CD4-positive, alpha-beta T cell treated with Interleukin-15 for 4 hours (primary cell): ENCODE results near the gene MED12L.
A peak's percentile ranks its signal among the peaks of the same experiment; 100 is the strongest.
"Not testable (repeated sequence)": the region's sequence is repeated elsewhere in the genome, so short reads cannot be mapped to it uniquely, and the experiment has no call there.

ENCODE experiments used
- DNase-seq: peaks from one replicate; pipeline ENCODE4 v3.0.0-alpha.2; 2020; ENCODE audit warnings: low spot score

The MED12L gene

DNA sequence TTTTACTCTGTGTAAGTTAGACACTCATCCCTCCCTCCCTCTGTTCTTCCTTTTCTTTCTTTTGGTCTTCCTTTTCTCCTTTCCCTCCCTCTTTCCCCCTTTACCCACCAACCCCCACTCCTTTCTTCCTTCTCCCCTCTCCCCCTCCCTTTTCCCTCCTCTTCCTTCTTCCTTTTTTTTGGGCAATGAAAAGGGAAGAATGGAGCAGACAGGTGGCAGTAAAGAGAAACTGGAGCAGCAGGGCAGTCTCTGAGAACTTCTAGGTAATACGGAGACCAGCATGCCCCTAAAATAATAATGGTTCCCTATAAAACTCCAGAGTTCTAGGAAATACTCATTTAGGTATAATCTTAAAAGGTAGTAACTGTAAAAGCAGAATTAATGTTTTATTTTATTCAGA, 129.0 kb downstream of the MED12L start:
- DNase-seq, result no peak

DNA sequence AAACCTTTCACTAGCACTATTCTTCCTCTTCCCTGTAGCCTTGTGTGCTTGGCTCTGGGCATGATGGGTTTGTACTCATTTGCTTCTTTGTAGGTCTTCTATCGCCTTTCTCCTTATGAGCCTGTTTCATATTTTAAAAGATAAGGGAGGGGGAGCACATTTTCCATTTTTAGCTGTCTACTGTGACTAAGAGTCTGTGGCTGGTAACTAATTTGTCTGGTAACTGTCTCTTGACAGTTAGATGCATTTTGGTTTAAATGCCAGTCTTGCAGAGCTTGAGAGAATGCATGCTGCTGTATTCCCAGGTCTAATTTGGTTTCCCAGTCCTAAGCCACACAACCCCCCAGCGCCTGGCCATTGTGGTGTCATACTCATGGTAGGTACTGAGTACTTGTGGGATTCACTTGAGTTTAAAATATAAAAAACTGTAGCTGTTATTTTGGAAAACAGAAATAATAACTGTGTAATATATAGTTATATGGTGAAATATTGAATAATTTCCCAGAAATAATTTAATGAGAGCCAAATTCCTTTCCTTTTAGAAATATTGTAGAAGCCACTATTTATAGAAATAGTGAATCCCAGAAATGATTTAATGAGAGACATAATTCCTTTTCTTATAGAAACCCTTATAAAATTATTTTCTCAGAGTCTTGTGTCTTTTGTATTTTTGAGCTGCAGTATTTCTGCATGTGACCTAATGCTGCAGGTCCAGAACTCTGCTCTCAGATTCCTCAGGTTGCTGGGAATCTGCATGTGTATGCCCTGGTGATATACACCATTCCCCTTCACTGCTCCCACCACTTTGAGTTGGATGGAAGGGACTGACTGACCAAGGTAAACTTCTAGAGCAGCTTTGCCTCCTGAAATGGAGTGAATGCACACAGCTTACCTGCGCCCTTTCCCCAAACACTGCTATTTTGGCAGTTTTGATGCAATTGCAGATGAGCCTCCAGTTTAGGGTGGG, 131.5 kb downstream of the MED12L start:
- DNase-seq, result no peak

DNA sequence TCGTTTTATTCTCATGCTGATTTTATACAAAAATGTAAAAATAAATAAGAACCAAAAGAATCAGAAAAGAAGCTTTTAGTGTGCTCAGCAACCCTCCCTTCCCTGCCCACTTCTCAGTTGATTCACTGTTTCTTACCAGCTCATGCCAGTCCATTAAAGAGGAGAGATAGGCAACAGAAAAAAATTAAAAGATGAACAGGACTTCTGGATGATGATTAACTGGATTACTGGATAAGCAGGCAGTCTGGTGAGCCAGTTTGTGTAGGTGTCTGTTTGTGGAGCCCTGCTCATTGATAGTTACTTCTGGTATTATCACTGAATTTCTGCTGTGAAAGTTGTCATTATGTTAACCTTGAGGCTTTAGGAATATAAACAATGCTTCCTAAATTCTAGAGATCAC, 132.7 kb downstream of the MED12L start:
- no peak for DNase-seq

DNA sequence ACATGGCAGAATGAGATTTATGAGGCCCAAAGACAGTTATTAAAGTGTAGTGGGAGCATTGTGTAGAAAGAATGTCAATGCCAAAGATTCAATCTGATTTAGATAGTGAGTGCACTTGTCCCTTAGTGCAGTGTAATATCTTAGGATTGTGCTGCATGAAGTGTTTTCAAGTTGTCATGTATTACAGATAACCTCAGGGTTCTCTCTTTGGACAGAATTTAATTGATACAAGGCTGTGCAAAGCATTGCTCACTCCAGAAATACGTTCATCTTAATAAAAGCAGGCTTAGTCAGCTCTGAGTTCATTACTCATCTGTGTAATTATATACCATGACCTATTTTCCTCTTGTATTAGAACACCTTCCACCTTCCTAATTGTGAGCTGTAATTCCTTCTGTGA, 133.6 kb downstream of the MED12L start:
- peak; percentile 17 for DNase-seq

DNA sequence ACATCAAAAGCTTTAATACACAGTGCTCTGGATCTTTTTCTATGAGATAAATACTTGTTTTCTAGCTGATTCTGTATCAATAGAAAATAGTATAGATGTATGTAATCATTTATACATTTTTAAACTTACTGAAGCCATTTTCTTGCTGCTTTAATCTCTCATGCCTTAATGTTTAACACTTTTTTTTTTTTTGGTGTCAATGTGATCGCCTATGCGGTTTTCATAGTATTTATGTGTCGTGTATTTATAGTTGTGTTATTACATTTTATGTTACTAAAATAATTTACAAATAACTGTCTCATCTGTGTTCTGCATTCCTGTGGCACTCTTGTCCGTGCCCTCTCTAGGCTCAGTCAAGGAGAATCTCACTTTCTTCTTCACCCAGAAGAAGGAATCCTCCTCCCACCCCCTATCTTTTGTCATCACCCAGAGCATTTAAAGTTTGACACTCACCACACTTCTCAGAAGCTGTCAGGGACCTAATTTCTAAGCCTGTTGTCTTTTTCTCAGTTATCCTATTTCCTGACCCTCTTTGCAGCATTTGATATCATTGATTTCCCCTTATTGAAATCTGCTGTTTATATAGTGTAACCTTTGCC, 138.9 kb downstream of the MED12L start:
- DNase-seq, result no peak

DNA sequence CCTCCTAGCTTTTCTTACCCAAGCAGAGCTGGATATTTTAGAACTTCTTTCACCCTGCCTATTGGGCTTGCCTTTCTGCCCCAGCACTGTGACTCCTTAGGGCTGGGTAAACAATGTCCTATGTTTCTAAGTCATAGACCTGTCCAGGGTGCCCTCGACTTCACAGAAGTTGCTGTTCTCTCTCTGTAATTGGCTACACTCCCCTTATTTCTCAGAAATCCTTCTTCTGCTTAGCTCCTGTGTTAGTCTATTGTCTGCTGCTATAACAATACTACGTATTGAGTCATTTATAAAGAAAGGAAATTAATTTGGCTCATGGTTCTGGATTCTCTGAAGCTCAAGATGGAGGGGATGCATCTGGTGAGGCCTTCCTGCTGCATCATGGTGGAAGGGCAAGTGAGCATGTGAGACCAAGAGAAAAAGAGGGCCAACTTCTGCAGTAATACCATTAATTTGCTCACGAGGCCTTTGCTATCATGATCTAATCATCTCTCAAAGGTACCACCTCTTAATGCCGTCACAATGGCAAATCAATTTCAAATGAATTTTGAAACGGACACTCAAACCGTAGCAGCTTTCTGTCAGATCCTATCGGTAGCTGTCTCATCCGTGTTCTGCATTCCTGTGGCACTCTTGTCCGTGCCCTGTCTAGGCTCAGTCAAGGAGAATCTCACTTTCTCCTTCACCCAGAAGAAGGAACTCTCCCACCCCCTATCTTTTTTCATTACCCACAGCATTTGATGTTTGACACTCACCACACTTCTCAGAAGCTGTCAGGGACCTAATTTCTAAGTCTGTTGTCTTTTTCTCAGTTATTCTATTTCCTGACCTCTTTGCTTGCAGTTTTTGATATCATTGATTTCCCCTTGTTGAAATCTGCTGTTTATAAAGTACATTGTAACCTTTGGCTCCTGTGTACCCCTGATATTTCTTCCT, 139.8 kb downstream of the MED12L start:
- peak; percentile 62 for DNase-seq

DNA sequence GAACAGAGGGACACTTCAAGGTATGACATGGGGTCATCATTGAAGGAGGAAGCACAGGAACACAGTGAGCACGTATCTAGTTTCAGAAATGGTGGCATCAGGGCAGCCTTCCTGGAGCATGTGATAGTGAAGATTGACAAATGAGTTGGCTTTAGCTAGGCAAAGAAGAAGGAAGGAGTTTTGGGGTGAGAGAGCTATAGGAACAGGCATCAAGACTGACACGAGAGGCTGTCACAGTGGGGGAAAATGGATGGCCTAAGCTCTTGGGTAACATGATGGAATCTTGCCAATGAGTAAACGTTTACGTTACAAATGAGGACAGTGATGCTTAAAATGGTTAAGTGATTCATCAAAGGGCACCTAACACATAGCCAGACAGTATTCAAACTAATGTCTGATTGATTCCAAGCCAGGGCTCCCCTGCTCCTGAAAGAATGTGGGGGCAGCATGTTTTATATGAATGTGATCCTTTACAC, 140.7 kb downstream of the MED12L start:
- peak; percentile 28 for DNase-seq

DNA sequence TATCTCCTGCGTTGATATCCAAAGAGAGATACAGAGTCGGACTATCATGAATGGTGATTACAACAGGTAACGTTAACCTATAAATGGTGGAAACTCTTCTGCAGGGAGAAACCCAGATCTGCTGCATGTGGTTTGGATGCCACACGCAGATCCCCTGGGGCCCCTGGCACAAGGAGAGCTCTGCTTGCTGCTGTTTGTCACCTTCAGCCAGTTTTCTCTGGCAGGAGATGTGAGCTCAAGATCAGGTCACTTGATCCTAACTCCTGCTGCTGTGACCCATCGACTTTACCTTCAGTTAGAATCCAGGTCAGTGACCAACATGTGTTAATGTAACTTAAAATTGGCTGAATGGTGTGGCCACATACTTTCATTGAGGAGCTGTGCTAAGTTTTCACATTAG, 141.4 kb downstream of the MED12L start:
- no peak for DNase-seq

DNA sequence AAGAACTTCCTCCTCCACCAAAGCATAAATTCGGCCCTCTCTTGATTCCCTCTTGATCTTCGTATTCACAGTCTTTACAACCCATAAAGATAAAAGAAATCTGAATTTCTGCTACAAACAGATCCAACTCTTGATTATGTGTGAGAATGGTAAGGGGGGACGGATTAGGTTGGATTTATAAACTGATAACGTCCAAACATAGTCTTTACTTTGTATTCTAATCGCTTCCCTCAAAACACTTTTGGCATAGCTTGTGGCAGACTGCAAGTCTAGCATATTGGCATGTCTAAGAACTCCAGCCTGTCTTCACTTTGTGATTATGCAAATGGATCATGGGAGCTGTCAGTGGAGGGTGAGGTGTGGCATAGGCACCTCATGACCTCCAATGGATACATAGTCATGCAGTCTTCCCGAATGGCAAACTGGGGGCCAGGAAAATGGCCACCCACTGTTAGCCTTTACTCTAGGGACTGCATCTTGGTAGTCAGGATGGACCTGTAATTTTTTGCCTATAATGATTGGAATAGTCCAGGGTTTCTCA, 141.9 kb downstream of the MED12L start:
- no peak for DNase-seq

DNA sequence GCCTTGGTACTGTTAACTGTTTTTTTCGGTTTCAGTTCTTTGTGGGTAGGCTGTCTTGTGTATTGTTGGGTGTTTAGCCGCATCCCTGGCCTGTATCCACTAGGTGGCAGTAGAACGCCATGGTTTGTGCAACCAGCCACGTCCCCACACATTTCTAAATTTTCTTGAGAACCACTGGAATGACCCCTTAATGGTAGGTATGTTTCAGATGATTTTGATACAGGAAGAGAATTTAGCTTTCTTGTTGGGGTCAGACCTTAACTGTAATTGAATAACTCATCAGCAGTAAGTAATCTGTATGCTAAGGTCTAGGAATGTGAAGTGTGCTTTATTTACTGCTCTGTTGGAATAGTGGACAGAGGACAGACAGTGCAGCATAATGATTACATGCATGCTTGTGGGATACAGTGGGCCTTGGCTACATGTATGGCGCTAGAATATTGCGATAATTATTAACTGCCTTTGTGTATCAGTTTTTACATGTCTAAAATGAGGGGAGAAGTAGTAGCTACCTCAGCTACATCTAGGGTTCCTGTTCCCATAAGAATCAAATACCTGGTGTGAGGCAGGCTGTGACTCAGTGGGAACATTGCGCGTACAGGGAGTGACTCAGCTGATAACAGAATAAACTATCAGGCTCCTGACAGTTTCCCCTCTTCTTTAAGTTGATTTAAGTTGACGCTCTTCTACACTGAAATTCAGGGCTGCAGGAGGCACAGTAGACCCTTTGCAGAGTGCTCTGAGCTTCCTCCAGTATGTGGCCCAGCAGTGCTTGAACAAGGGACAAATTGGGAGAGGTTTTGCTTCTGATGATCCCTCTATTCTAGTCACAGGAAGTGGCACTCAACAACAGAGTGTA, 142.6 kb downstream of the MED12L start:
- peak; percentile 87 for DNase-seq

DNA sequence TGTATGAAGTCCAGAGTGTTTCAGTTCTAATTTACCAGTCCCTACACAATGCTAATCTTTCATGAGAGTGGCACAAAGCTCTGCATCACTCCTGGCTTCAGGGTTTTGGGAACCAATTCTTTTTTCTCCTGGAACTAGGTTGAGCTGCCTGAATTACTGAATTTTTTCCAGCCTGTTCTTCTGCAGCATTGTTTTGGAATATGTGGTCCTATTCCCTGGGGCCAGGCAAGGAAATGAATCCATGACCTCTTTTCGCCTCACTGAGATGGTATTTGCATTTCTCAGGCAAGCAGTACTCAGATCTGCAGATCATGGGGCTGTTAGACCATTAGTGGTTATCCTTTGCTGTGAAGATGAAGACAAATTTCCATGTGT, 143.2 kb downstream of the MED12L start:
- no peak for DNase-seq

DNA sequence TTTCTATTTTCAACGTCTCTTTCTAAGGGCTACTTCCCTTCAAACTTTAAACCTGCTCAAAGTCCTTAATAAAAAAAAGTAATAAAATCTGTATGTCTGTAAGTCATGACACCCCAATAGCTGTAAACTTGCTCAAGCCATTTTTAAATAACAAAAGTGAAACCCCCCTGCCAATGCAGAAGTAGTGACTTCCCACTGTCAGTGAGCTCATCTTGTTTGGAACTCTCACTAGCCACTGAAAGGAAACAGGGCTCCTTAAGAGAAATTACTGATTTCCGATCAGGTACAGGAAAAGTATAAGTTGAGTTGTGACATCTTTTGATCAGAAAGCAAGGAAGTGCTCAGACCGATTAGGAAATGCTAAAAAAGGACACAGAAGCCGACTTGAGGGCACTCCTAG, 145.2 kb downstream of the MED12L start:
- DNase-seq, result no peak

DNA sequence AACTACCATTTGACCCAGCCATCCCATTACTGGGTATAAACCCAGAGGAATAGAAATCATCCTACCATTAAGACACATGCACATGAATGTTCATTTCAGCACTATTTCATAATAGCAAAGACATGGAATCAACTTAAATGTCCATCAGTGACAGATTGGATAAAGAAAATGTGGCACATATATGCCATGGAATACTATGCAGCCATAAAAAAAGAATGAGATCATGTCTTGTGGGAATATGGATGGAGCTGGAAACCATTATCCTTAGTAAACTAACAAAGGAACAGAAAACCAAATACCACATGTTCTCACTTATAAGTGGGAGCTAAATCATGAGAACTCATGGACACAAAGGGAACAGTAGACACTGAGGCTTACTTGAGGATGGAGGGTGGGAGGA, 146.9 kb downstream of the MED12L start:
- not testable (repeated sequence) for DNase-seq

DNA sequence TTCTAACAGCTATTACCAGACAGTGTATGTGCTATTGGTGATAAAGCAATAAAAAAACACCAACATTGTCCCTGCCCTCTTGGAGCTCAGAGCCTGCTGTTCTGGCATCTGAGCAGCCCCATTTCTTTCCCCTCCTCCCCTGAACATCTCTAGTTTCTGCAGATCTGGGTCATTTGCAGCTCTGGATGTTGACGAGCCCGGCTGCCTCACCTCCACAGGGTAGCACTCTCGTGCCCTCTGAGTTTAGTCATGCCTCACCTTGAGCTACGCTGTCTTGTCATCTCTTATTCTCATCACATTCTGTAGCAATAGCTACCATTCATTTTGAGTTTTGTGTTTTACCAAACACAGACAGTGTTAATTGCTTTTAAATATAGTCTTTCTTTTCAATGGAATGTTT, 147.5 kb downstream of the MED12L start:
- DNase-seq, result no peak

DNA sequence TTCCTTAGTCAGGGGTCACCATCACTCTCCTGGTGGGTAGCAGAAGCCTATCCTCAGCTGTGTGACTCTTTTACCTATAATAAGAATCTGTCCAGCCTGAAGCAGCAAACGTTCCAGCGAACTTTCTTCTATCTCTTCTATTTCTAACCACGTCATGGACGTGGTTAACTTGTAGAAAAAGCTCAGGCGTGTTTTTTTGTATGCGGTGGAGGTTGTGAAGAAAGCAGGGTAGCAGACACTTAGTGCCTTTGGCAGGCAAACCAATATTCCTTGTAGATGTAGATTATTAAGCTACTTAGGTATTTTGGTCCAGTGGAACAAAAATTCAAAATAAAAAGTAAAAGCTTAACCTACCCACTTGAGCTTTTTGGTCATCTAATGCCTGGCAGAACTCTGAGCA, 149.4 kb downstream of the MED12L start:
- DNase-seq, result no peak

DNA sequence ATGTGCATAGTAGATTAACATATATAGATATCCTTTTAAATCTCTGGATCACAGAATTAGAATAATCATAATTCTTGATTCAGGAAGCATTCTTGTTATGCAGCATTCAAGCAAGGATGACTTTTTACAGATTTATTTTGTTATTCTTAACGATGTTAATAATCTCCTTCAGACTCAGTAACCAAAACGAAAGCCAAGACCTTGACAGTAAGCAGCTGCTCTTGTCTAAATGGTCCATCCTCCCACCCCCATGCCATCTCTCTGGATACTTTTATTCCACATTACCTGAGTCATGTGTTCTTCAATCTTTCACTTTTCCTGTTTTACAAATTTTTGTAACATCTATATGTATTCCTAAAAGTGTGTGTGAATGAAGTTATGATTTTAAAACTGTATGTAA, 150.9 kb downstream of the MED12L start:
- no peak for DNase-seq

DNA sequence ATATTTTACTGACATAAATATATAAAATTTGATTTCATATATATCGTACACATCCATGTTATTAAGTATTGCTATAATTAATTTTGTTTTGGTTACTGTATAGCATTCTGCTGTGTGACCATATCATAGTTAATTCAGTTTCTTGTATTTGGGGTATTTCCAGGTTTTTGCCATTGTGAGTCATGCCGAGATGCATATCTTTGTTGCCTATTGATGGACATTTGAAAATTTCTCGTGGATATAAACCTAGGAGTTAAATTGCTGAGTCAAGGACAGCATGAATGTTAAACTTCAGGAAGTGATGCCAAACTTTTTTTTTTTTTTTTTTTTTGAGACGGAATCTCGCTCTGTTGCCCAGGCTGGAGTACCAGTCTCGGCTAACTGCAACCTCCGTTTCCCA, 151.3 kb downstream of the MED12L start:
- DNase-seq, result no peak

DNA sequence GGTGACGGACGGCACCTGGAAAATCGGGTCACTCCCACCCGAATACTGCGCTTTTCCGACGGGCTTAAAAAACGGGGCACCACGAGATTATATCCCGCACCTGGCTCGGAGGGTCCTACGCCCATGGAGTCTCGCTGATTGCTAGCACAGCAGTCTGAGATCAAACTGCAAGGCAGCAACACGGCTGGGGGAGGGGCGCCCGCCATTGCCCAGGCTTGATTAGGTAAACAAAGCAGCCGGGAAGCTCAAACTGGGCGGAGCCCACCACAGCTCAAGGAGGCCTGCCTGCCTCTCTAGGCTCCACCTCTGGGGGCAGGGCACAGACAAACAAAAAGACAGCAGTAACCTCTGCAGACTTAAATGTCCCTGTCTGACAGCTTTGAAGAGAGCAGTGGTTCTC, 156.5 kb downstream of the MED12L start:
- not testable (repeated sequence) for DNase-seq

DNA sequence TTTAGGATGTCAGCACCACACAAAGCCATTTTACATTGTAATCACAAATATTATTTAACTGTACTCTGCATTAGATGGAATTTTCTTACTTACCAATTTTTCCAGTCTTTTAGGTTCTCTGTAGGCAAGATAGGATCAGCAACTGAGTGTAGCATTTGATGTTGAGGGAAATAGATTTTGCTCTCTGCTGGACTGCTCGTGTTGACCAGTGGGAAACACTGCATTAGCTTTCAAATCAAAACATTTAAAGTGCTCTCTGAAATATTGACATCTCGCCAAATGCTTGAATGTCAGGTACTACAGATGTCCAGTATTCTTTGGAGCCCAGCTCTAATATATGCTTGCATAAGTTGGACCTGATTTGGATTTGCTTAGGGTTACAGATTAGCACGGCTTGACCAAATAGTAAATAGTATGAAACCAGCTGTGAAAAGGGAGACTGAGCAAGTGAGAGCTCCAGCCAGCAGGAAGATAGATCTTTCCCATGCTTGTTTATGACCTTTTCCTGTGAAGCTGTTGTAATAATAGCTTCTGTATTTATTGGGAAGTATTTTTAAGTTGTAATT, 163.4 kb downstream of the MED12L start:
- DNase-seq, result no peak

DNA sequence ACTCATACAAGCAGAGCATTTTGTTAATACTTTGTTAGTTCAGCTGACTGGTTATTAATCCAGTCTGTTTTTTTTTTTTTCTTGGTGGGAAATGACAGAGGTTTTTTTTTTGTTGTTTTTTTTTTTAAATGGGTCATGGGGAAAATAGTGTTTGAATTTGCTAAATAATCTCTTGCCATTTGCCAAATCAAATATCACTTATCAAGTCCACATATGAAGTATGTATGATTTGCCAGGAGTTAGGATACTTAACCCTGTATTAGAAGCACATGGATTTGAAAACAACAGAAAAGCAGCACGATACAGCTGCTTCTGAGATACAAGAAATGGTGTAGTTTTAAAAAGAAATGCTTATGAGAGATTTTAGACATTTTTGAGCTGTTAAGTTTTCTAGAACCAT, 171.3 kb downstream of the MED12L start:
- no peak for DNase-seq

DNA sequence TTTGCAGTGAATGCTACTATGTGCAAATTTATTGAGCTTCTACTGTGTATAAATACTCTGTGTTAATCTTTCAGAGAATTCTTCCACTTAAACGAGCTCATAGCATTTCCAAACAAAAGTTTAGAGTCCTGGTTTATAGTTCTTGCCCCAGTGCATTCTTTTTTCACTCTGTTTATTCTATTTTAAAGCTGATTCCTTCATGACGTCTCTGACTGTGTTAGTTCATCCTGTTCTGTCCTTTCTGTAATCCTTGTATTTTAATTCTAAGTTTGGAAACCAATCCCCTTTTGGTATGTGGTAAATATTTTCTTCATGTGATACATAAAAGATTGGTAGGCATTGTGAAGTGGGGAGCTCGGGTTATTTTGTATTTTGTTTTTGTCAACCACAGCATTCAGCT, 174.2 kb downstream of the MED12L start:
- DNase-seq, result no peak
